H1 (cell line): Measurements from ENCODE around the gene COLEC12. TPM values are rescaled to one million over a fixed set of nuclear protein-coding genes. Genes with fewer than 3 reads are reported as not detected.

Experiments used
- CBX5 ChIP-seq: fragments of 300-800, 300-1000 bp; sonication (generic); IDR thresholded peaks from 2 replicates; pipeline ENCODE4 v1.7.1; 2016; ENCODE audit warnings: antibody characterized with exemption, low read length, low read depth
- CHD1 ChIP-seq: IDR thresholded peaks from 2 replicates; pipeline ENCODE4 v1.6.1; 2012; ENCODE audit warnings: low read depth, low read length, improper control_type of control experiment
- polyA plus RNA-seq, 7 experiments: library from polyadenylated mRNA; depleted of rRNA in 3 of 7; stranded (reverse) in 5 of 7; unstranded in 2 of 7; fragments of >200 nt in 5 of 7; fragments of 200-250 nt in 2 of 7; gene quantifications; 1 replicate in 5 of 7; 2 replicates in 1 of 7; 4 replicates in 1 of 7; pipeline versions ENCODE4 v1.2.1 to v1.2.3, GENCODE V29; 2011 to 2013; ENCODE audit warnings: missing spikeins in 2 of 7, mixed read lengths in 2 of 7
- total RNA-seq: library from RNA; stranded (reverse); fragmentation: NEBNext Ultra II Directional; extraction: Animal tissue kit (Norgen Biotek cat#: 25700); gene quantifications from 2 replicates; pipeline ENCODE4 v1.2.1, GENCODE V29; 2021

The COLEC12 gene
- total and polyA plus RNA-seq, 2 of the 8 experiments (the other 6 are each of a cell fraction or from before 2014, with no cell fraction given), result 0.44 to 2.3 TPM

DNA sequence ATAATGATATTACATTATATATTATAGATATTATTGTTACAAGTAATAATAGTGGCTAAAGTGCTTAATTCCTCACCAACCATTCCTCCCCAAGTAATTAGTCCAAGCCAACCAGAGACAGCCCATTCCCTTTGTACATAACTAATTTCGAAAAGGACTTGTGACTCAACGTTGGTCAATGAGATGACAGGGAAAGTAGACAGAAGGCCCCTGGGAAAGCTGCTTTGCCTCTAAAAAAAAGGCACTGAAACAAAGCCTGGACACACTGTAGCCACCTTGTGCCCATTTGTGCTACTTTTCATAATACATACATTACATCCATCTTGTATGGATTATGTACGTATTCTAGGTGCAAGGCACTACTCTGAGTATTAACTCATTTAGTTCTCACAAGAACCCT lies 28.8 kb downstream of the COLEC12 start (continued):
- no peak for TF ChIP-seq CHD1
- no peak for TF ChIP-seq CBX5
